Epithelial cell of esophagus (primary cell): ENCODE measurements around the gene CTDSP1.
A peak's percentile ranks its signal among the peaks of the same experiment; 100 is the strongest.

Experiments
- DNase-seq: peaks from one replicate; pipeline ENCODE4 v3.0.0; 2010; ENCODE audit warnings: low read depth
- H3K4me3 ChIP-seq: 2 replicates; pipeline ENCODE4 v1.5.1; 2011; ENCODE audit warnings: mild to moderate bottlenecking, low read length, control low read depth
- CTCF ChIP-seq: IDR thresholded peaks from 2 replicates; pipeline ENCODE4 v1.5.1; 2011; ENCODE audit warnings: low read depth, mild to moderate bottlenecking, low read length, control low read depth, inconsistent platforms; ENCODE audit not compliant: insufficient read depth; ENCODE audit errors: missing control alignments

Gene CTDSP1

GRCh38 chr2:218399391-218400166 is at the start of gene CTDSP1:
Gene CTDSP1 (plus strand): TSS chr2:218399868. CDS start chr2:218400091, 223 bp downstream.
- peak within 1 kb of the TSS; percentile 75 for H3K4me3 ChIP-seq
- DNase-seq, result peak; percentile 98
- no peak for TF ChIP-seq CTCF

- DNase-seq, result no peak
- no peak for TF ChIP-seq CTCF
- no peak overlapping the region for H3K4me3 ChIP-seq
Measured at GRCh38 chr2:218354045-218354444, 45.6 kb upstream of the CTDSP1 start.

- H3K4me3 ChIP-seq, result no peak overlapping the region
- TF ChIP-seq CTCF, result no peak
- DNase-seq, result no peak
Measured at GRCh38 chr2:218354850-218355443, 44.7 kb upstream of the CTDSP1 start.

GRCh38 chr2:218357236-218358177 is 42.2 kb upstream of the CTDSP1 start:
- TF ChIP-seq CTCF, result no peak
- no peak overlapping the region for H3K4me3 ChIP-seq
- no peak for DNase-seq

GRCh38 chr2:218360453-218360852 is 39.2 kb upstream of the CTDSP1 start:
- H3K4me3 ChIP-seq, result no peak overlapping the region
- TF ChIP-seq CTCF, result no peak
- DNase-seq, result no peak

GRCh38 chr2:218362606-218363005 is 37.1 kb upstream of the CTDSP1 start:
- H3K4me3 ChIP-seq, result no peak overlapping the region
- no peak for TF ChIP-seq CTCF
- DNase-seq, result no peak
